ENCODE data around the gene CEP104.

- TF ChIP-seq CTCF (conservative IDR thresholded peaks at IDR 0.05) (no peak), EZH2 (IDR thresholded peaks at IDR 0.05; ENCODE audit: low read depth) (no peak)
Measured at GRCh38 chr1:3772027-3772714, 84.8 kb downstream of the CEP104 start.

Measured in PC-9 (cell line).